DND-41 (cell line): ENCODE measurements around the gene ZNHIT1.

Source experiments
- ATAC-seq: fragments of 200-7000 bp; cut with Tn5 transposase; 3 replicates; pipeline ENCODE4 v1.9.1; 2021; ENCODE audit warnings: low read depth; ENCODE audit not compliant: insufficient read depth
- DNase-seq: peaks from one replicate; pipeline ENCODE4 v3.0.0-alpha.2; 2020
- H2AFZ ChIP-seq: 2 replicates; pipeline ENCODE4 v1.6.0; 2012; ENCODE audit warnings: low read depth, low read length
- H3K27ac ChIP-seq: 2 replicates; pipeline ENCODE4 v1.5.1; 2012; ENCODE audit warnings: low read length, inconsistent platforms
- H3K27me3 ChIP-seq: fragments of 200-600 bp; sonication (generic); 2 replicates; pipeline ENCODE4 v1.6.0; 2012; ENCODE audit warnings: low read length, mild to moderate bottlenecking, inconsistent platforms; ENCODE audit not compliant: insufficient read depth, poor library complexity
- H3K36me3 ChIP-seq: 2 replicates; pipeline ENCODE4 v1.5.1; 2012; ENCODE audit warnings: low read length, inconsistent platforms; ENCODE audit not compliant: insufficient read depth
- H3K4me1 ChIP-seq: 2 replicates; pipeline ENCODE4 v1.5.1; 2012; ENCODE audit warnings: mild to moderate bottlenecking, low read length; ENCODE audit not compliant: insufficient read depth
- H3K4me2 ChIP-seq: 2 replicates; pipeline ENCODE4 v1.6.0; 2012; ENCODE audit warnings: mild to moderate bottlenecking, moderate library complexity, low read length, inconsistent platforms; ENCODE audit not compliant: insufficient read depth
- H3K4me3 ChIP-seq, 2 experiments: fragments of 200-600 bp in 1 of 2; shearing (Covaris generic) in 1 of 2; 2 replicates each; pipeline ENCODE4 v1.5.1; 2012 to 2016; ENCODE audit warnings: inconsistent platforms in 2 of 2, low read length in 2 of 2, mild to moderate bottlenecking in 2 of 2, low read depth in 1 of 2, moderate library complexity in 1 of 2
- H3K79me2 ChIP-seq: 2 replicates; pipeline ENCODE4 v1.6.0; 2012; ENCODE audit warnings: low read length, inconsistent platforms; ENCODE audit not compliant: insufficient read depth
- H3K9ac ChIP-seq: 2 replicates; pipeline ENCODE4 v1.6.0; 2012; ENCODE audit warnings: low read depth, mild to moderate bottlenecking, inconsistent platforms, low read length, moderate library complexity
- H3K9me3 ChIP-seq: 2 replicates; pipeline ENCODE4 v1.5.1; 2012; ENCODE audit warnings: low read length, moderate library complexity, mild to moderate bottlenecking, inconsistent platforms; ENCODE audit not compliant: insufficient read depth, severe bottlenecking
- H4K20me1 ChIP-seq: 2 replicates; pipeline ENCODE4 v1.6.0; 2012; ENCODE audit warnings: low read length; ENCODE audit not compliant: insufficient read depth
- EZH2 ChIP-seq: IDR thresholded peaks from 3 replicates; pipeline ENCODE4 v1.6.1; 2012; ENCODE audit warnings: borderline replicate concordance, low read depth, mild to moderate bottlenecking, moderate library complexity, low read length, inconsistent platforms; ENCODE audit not compliant: severe bottlenecking
- TF ChIP-seq, protein P1 (sequence below): IDR thresholded peaks from 2 replicates; pipeline ENCODE4 v1.5.1; 2012; ENCODE audit warnings: borderline replicate concordance, low read length, moderate library complexity, mild to moderate bottlenecking; ENCODE audit not compliant: poor library complexity, severe bottlenecking; ENCODE audit errors: extremely low read depth

The ZNHIT1 gene

DNA sequence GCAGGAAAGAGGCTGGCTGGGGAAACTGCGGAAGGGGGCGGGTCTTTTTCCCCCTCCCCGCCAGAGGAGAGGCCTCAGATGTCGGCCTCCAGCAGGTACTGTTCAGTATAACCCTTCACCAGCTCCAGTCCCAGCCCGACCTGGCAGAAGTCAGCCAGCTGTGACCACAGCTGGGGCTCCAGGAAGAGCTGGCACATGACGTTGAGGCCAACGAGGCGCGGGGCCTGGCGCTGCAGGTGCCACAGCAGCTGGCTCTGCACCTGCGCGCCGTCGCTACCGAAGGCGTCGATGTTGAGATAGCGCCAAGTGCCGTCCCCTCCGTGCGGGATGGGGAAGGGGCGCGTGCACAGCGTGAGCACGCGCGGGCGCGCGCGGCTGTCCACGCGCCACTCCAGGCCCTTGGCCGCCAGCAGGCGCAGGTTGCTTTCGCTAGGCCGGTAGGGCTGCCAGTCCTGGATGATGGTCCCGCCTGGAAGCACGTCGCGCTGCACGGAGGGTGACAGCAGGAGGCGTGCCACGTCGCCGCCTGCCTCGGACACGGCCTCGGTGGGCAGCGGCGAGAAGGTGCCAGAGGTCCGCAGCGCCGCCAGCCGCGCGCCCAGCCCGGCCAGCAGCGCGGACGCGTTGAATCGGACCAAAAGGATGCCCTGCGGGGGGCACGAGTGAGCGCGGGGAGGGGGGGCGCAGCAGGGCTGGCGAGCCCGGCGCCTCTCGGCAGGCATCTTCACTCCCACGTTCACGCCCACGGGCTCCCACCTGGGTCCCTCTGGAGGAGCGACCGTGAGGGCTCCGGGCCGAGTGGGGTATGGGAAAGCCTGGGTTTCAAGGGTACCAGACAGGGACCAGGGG is 45.7 kb upstream of the ZNHIT1 start:
- H3K79me2 ChIP-seq = no peaks in the 10 kb centered on the region
- H3K9me3 ChIP-seq = no peaks in the 10 kb centered on the region
- peaks cover 12% of the 10 kb centered on the region for H3K27me3 ChIP-seq
- no peak overlapping the region for H3K27ac ChIP-seq
- no peak overlapping the region for H3K4me3 ChIP-seq
- no peak for TF ChIP-seq EZH2
- TF ChIP-seq, protein P1, sequence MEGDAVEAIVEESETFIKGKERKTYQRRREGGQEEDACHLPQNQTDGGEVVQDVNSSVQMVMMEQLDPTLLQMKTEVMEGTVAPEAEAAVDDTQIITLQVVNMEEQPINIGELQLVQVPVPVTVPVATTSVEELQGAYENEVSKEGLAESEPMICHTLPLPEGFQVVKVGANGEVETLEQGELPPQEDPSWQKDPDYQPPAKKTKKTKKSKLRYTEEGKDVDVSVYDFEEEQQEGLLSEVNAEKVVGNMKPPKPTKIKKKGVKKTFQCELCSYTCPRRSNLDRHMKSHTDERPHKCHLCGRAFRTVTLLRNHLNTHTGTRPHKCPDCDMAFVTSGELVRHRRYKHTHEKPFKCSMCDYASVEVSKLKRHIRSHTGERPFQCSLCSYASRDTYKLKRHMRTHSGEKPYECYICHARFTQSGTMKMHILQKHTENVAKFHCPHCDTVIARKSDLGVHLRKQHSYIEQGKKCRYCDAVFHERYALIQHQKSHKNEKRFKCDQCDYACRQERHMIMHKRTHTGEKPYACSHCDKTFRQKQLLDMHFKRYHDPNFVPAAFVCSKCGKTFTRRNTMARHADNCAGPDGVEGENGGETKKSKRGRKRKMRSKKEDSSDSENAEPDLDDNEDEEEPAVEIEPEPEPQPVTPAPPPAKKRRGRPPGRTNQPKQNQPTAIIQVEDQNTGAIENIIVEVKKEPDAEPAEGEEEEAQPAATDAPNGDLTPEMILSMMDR = no peak
- H3K4me2 ChIP-seq = peak overlapping the region; percentile 35; the same call in 1 of the 2 replicates
- no peak for ATAC-seq
- no peaks in the 10 kb centered on the region for H3K36me3 ChIP-seq
- H4K20me1 ChIP-seq = peaks cover 41% of the 10 kb centered on the region
- DNase-seq = peak; percentile 51
- H2AFZ ChIP-seq = no peak overlapping the region
- H3K4me1 ChIP-seq = peaks cover 47% of the 10 kb centered on the region
- H3K9ac ChIP-seq = no peak overlapping the region

DNA sequence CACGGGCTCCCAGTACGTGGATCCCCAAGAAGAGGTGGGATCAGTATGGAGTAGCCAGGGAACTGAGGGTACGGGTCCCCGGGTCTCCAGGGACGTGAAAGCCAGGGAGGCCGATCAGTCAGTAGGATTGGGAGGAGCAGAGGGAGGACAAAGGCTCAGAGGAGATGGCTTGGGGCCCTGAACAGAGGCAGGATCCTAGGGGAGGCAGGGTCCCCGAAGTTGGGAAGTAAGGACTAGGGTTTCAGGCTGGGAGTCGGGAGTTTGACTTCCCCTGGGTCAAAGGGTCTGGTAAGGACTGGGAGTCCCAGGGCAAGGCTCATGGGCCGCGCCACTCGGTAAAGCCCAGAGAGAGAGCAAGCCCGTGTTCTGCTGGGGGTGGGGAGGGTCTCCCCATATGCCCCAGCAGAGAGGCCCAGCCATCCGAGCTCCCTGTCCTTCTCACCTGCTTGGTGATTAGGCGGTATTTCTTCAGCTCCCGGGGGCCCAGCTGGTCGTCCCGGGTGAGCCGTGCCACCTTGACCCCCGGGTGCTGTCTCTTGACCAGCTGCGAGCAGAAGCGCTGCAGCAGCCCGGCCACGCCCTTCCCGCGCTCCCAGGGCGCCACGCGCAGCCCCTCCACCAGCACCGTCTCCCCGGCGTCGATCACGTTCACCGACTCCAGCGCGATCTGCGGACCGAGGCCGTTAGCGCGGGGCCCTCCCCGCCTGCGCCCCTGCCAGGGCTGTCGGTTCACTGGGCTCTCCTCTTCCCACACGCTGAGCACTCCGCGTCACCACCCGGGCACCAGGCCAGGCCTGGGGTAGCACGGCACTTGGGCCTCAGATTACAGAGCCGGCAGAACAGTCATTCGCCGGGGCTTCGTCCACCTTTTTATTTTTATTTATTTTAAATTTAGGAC is 44.9 kb upstream of the ZNHIT1 start:
- peaks cover 33% of the 10 kb centered on the region for H4K20me1 ChIP-seq

DNA sequence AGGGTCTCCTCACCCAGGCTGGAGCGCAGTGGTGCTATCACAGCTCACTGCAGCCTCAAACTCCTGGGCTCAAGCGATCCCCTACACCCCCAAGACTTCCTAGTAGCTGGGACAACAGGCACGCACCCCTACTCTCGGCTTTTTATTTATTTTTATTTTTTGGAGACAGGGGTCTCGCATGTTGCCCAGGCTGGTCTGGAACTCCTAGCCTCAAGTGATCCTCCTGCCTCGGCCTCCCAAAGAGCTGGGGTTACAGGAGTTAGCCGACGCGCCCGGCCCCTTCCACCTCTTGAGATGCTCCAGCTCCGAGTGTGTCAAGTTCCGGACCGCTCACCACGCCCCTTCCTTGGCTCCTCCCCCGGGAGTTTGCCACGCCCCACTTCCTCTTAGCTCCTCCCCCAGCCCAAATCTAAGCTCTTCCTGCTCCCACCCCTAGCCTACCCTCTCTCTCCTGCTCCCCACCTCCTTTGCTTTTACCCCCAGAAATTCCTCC is 44.2 kb upstream of the ZNHIT1 start:
- no peaks in the 10 kb centered on the region for H3K79me2 ChIP-seq
- H3K9me3 ChIP-seq = no peaks in the 10 kb centered on the region
- H3K9ac ChIP-seq = no peak overlapping the region
- no peak overlapping the region for H3K4me2 ChIP-seq
- H3K4me3 ChIP-seq = no peak overlapping the region
- no peak overlapping the region for H3K27ac ChIP-seq
- TF ChIP-seq, protein P1 = no peak
- no peak for TF ChIP-seq EZH2
- ATAC-seq = no peak
- H4K20me1 ChIP-seq = peaks cover 27% of the 10 kb centered on the region
- peaks cover 42% of the 10 kb centered on the region for H3K4me1 ChIP-seq
- no peak for DNase-seq
- H3K36me3 ChIP-seq = no peaks in the 10 kb centered on the region
- H3K27me3 ChIP-seq = peaks cover 8% of the 10 kb centered on the region
- H2AFZ ChIP-seq = no peak overlapping the region

More for the DNA sequence above, 44.9 kb upstream of the ZNHIT1 start:
- H3K27me3 ChIP-seq = peaks cover 8% of the 10 kb centered on the region
- TF ChIP-seq, protein P1 = no peak
- no peak for TF ChIP-seq EZH2
- no peak for ATAC-seq
- H3K4me1 ChIP-seq = peaks cover 43% of the 10 kb centered on the region
- H3K27ac ChIP-seq = no peak overlapping the region
- no peak overlapping the region for H3K4me2 ChIP-seq
- H3K79me2 ChIP-seq = no peaks in the 10 kb centered on the region
- H3K4me3 ChIP-seq = no peak overlapping the region
- no peak overlapping the region for H3K9ac ChIP-seq
- H3K36me3 ChIP-seq = no peaks in the 10 kb centered on the region
- DNase-seq = no peak
- no peak overlapping the region for H2AFZ ChIP-seq
- no peaks in the 10 kb centered on the region for H3K9me3 ChIP-seq
